GM12878 (cell line): Measurements from ENCODE around the gene MEF2D. TPM values are rescaled to one million over a fixed set of nuclear protein-coding genes. Genes with fewer than 3 reads are reported as not detected.

Experiments
- ATAC-seq: fragments of 200-7000 bp; cut with Tn5 transposase; 3 replicates; pipeline ENCODE4 v1.9.1; 2020; ENCODE audit warnings: mild to moderate bottlenecking, moderate library complexity
- BruUV-seq: library from RNA; stranded (reverse); fragments of 400-500 nt; replicated peaks from 2 replicates; lab custom pipeline; 2021; lab: Mats Ljungman, UMichigan
- CTCF ChIA-PET: fragments of 300-600 bp; sonication (Branson Sonifier 250); formaldehyde crosslinking; extraction: SDS; loops from one replicate; lab custom pipeline; 2021; ENCODE audit warnings: inconsistent platforms; lab: Yijun Ruan, JAX
- POLR2A ChIA-PET: fragments of 350-600 bp; formaldehyde crosslinking; extraction: SDS; loops from one replicate; lab custom pipeline; 2021; ENCODE audit warnings: inconsistent platforms; lab: Charles Lee
- RAD21 ChIA-PET: fragments of 300-600 bp; sonication (Branson Sonifier 250); formaldehyde crosslinking; loops from one replicate; lab custom pipeline; 2023; ENCODE audit warnings: antibody characterized with exemption; ENCODE audit not compliant: unreplicated experiment; lab: Charles Lee
- SMC1A ChIA-PET: fragments of 300-600 bp; sonication (Branson Sonifier 250); formaldehyde crosslinking; loops from one replicate; lab custom pipeline; 2023; ENCODE audit not compliant: unreplicated experiment, uncharacterized antibody; lab: Charles Lee
- DNase-seq: peaks from one replicate; pipeline ENCODE4 v3.0.0-alpha.2; 2011; ENCODE audit warnings: low read depth, low spot score
- FAIRE-seq: peaks from 3 replicates; lab custom pipeline; 2011; peaks lifted over from hg19 to GRCh38; lab: Jason Lieb, UNC
- H2AFZ ChIP-seq: 2 replicates; pipeline ENCODE4 v1.6.0; 2011; ENCODE audit warnings: low read depth, low read length, control low read depth; ENCODE audit not compliant: control insufficient read depth
- H3K27ac ChIP-seq: 2 replicates; pipeline ENCODE4 v1.5.1; 2011; ENCODE audit warnings: control low read depth; ENCODE audit not compliant: control insufficient read depth, insufficient read depth
- H3K27me3 ChIP-seq, 2 experiments: replicated peaks in 1 of 2; 2 replicates each; pipeline versions ENCODE4 v1.6.0 to v1.6.1; 2011; ENCODE audit warnings: low read length in 1 of 2; ENCODE audit not compliant: control insufficient read depth in 2 of 2, insufficient read depth in 2 of 2
- H3K36me3 ChIP-seq, 2 experiments: 2 replicates each; pipeline ENCODE4 v1.5.1; 2011; ENCODE audit warnings: low read length in 1 of 2; ENCODE audit not compliant: control insufficient read depth in 2 of 2, insufficient read depth in 2 of 2
- H3K4me1 ChIP-seq: 2 replicates; pipeline ENCODE4 v1.6.1; 2011; ENCODE audit warnings: mild to moderate bottlenecking, low read length, moderate library complexity, mixed read lengths; ENCODE audit not compliant: control insufficient read depth, insufficient read depth
- H3K4me2 ChIP-seq: 2 replicates; pipeline ENCODE4 v1.6.0; 2011; ENCODE audit warnings: control low read depth; ENCODE audit not compliant: control insufficient read depth, insufficient read depth
- H3K4me3 ChIP-seq: fragments of 200-600 bp; sonication (generic); 2 replicates; pipeline ENCODE4 v1.5.1; 2016
- H3K79me2 ChIP-seq: 2 replicates; pipeline ENCODE4 v1.6.0; 2011; ENCODE audit warnings: low read length; ENCODE audit not compliant: control insufficient read depth, insufficient read depth
- H3K9ac ChIP-seq: 2 replicates; pipeline ENCODE4 v1.8.0; 2011; ENCODE audit warnings: low read length, control low read depth, mixed read lengths; ENCODE audit not compliant: control insufficient read depth, insufficient read depth
- H3K9me3 ChIP-seq: replicated peaks from 3 replicates; pipeline ENCODE4 v1.5.1; 2011; ENCODE audit warnings: mild to moderate bottlenecking, low read length; ENCODE audit not compliant: control insufficient read depth, insufficient read depth
- H4K20me1 ChIP-seq: 2 replicates; pipeline ENCODE4 v1.6.0; 2011; ENCODE audit not compliant: control insufficient read depth, insufficient read depth
- BCL11A ChIP-seq: IDR thresholded peaks from 2 replicates; pipeline ENCODE4 v1.6.1; 2011; ENCODE audit warnings: low read depth, low read length
- BHLHE40 ChIP-seq, 2 experiments: fragments of 450-650 bp in 1 of 2; IDR thresholded peaks; 2 replicates each; pipeline ENCODE4 v1.6.1; 2011 to 2017; ENCODE audit warnings: low read depth in 2 of 2, borderline replicate concordance in 1 of 2, improper control_type of control experiment in 1 of 2, low read length in 1 of 2, mild to moderate bottlenecking in 1 of 2
- IKZF1 ChIP-seq: fragments of 450-650 bp; conservative IDR thresholded peaks from 2 replicates; pipeline ENCODE4 v1.6.1; 2017; ENCODE audit warnings: antibody characterized with exemption, mild to moderate bottlenecking
- MAX ChIP-seq: IDR thresholded peaks from 2 replicates; pipeline ENCODE4 v1.6.1; 2012; ENCODE audit warnings: low read depth, low read length, improper control_type of control experiment
- NFXL1 ChIP-seq: fragments of 450-650 bp; IDR thresholded peaks from 2 replicates; pipeline ENCODE4 v1.6.1; 2017; ENCODE audit warnings: antibody characterized with exemption, mild to moderate bottlenecking, borderline replicate concordance
- NFYB ChIP-seq: IDR thresholded peaks from 2 replicates; pipeline ENCODE4 v1.6.1; 2011; ENCODE audit warnings: low read depth, mild to moderate bottlenecking, low read length, improper control_type of control experiment, moderate library complexity; ENCODE audit not compliant: insufficient read depth
- RAD51 ChIP-seq: fragments of 450-650 bp; IDR thresholded peaks from 2 replicates; pipeline ENCODE4 v1.6.1; 2016; ENCODE audit warnings: moderate library complexity, mild to moderate bottlenecking, inconsistent platforms
- SUZ12 ChIP-seq: fragments of 200-600 bp; sonication (generic); IDR thresholded peaks from one replicate; pipeline ENCODE4 v1.6.1; 2018; ENCODE audit warnings: antibody characterized with exemption, mild to moderate bottlenecking; ENCODE audit not compliant: unreplicated experiment
- whole genome bisulfite sequencing: methylation state at CpG from one replicate; pipeline ENCODE4 v1.1.6; 2016; ENCODE audit warnings: low lambda C conversion rate; ENCODE audit not compliant: insufficient replicate concordance, insufficient coverage; ENCODE audit errors: missing lambda C conversion rate; 5-methylcytosine and 5-hydroxymethylcytosine counted together
- in situ Hi-C: fragments of 300-500 bp; cut with MboI; formaldehyde crosslinking; loops from 9 replicates; pipeline ENCODE4 v1.14.3; 2018; ENCODE audit warnings: mixed read lengths
- intact Hi-C: fragments of 100-400 bp; cut with micrococcal nuclease; formaldehyde crosslinking; loops from one replicate; pipeline ENCODE4 v1.14.2; 2022; ENCODE audit not compliant: unreplicated experiment
- polyA plus RNA-seq, 11 experiments: library from polyadenylated mRNA; depleted of rRNA in 4 of 11; unstranded in 6 of 11; stranded (reverse) in 5 of 11; fragments of >200 nt; fragmentation: Nextera tagmentation in 4 of 11; fragmentation: Illumina TruSeq in 1 of 11; extraction: Ambion mirVana in 4 of 11; extraction: Trizol in 1 of 11; gene quantifications; 1 replicate in 1 of 11; 2 replicates in 10 of 11; pipeline versions ENCODE4 v1.2.1 to v1.2.3, GENCODE V29; 2011 to 2016; ENCODE audit warnings: inconsistent platforms in 2 of 11, missing spikeins in 2 of 11, low read depth in 1 of 11
- total RNA-seq, 4 experiments: library from RNA; depleted of rRNA in 3 of 4; stranded (reverse); fragments of >200 nt in 3 of 4; fragmentation: Illumina TruSeq in 1 of 4; extraction: Trizol in 1 of 4; gene quantifications; 2 replicates each; pipeline versions ENCODE4 v1.2.1 to v1.2.3, GENCODE V29; 2013 to 2021

MEF2D gene
- total and polyA plus RNA-seq, 10 of the 15 experiments (the other 5 are each of a cell fraction or from before 2014, with no cell fraction given) = 0.61 to 53.0 (median 15.2) TPM

- H2AFZ ChIP-seq = no peak overlapping the region
- FAIRE-seq (no peak), DNase-seq (no peak), ATAC-seq (no peak)
- H3K27me3 ChIP-seq = no peaks in the 10 kb centered on the region
- peak overlapping the region; percentile 98 for H3K27ac ChIP-seq
- no peaks in the 10 kb centered on the region for H3K9me3 ChIP-seq
- H3K4me3 ChIP-seq = no peak overlapping the region
- no peak overlapping the region for H3K9ac ChIP-seq
- H3K79me2 ChIP-seq = peaks cover 31% of the 10 kb centered on the region
- in situ Hi-C loops (no loop called here), intact Hi-C loops (loop anchor here (5.0 to 10.0 kb wide), 2 partner anchors 242 to 264 kb away; partner anchors contain the start of genes MRPL24 and PRCC)
- RAD21 ChIA-PET = interaction anchor here (0.8 to 5.8 kb wide), 2 partner anchors 16 to 22 kb away, joined by 3 to 323 read pairs; no protein-coding TSS in a partner anchor
- no peaks in the 10 kb centered on the region for H3K36me3 ChIP-seq
- peaks cover 47% of the 10 kb centered on the region for H3K4me1 ChIP-seq
- POLR2A ChIA-PET = interaction anchor here (0.6 to 17.1 kb wide), 2 partner anchors 12 to 18 kb away, joined by 3 to 630 read pairs; partner anchors contain the start of gene MEF2D
- TF ChIP-seq RAD51 = no peak
- no peak for TF ChIP-seq MAX
- TF ChIP-seq SUZ12 = no peak
- no peak for TF ChIP-seq IKZF1
- no peak for TF ChIP-seq NFXL1
- no peak for TF ChIP-seq BCL11A
- 0 out of 2 replicates have a peak, but pooled peaks have one; percentile 39 for TF ChIP-seq NFYB
- no peak for TF ChIP-seq BHLHE40 (IDR thresholded peaks at IDR 0.05; ENCODE audit: borderline replicate concordance in 1 of 2, low read depth in 2 of 2, low read length in 1 of 2)
- no peak overlapping the region for H3K4me2 ChIP-seq
- WGBS = 68% methylated on average over 12 of the region's 12 CpGs
- BruUV-seq = no TSS peak
- no peaks in the 10 kb centered on the region for H4K20me1 ChIP-seq
- CTCF ChIA-PET = interaction anchor here (0.6 to 10.0 kb wide), 9 partner anchors 13 to 563 kb away, joined by 3 to 175 read pairs (median 4); partner anchors contain the start of gene GPATCH4
- SMC1A ChIA-PET = interaction anchor here (3.0 to 16.4 kb wide), 2 partner anchors 13 to 45 kb away, joined by 18 to 460 read pairs; no protein-coding TSS in a partner anchor
These were observed 2.5 kb upstream of the MEF2D start for GRCh38 chr1:156502894-156503697.
